Smooth muscle cell (in vitro differentiated cells): ENCODE results near the gene PSTPIP1. TPM values are rescaled to one million over a fixed set of nuclear protein-coding genes. Genes with fewer than 3 reads are reported as not detected.

Experiments used
- DNase-seq: peaks from one replicate; lab custom pipeline; 2025; ENCODE audit not compliant: unreplicated experiment; lab: John Stamatoyannopoulos, UW
- H2AFZ ChIP-seq: fragments of 200-600 bp; sonication (generic); 2 replicates; pipeline ENCODE4 v1.6.0; 2016; ENCODE audit warnings: antibody characterized with exemption, low read depth, mild to moderate bottlenecking
- H3F3A ChIP-seq: fragments of 200-600 bp; sonication (generic); 2 replicates; pipeline ENCODE4 v1.6.0; 2017; ENCODE audit warnings: antibody characterized with exemption, low read depth
- H3K27ac ChIP-seq: fragments of 200-600 bp; sonication (generic); 2 replicates; pipeline ENCODE4 v1.5.1; 2016; ENCODE audit warnings: low read depth, mild to moderate bottlenecking
- H3K27me3 ChIP-seq: fragments of 200-600 bp; sonication (generic); 2 replicates; pipeline ENCODE4 v1.6.1; 2016; ENCODE audit warnings: low read depth, mild to moderate bottlenecking
- H3K36me3 ChIP-seq: fragments of 200-600 bp; sonication (generic); 2 replicates; pipeline ENCODE4 v1.5.1; 2016; ENCODE audit warnings: low read depth
- H3K4me1 ChIP-seq: fragments of 200-600 bp; sonication (generic); 2 replicates; pipeline ENCODE4 v1.5.1; 2016; ENCODE audit warnings: low read depth
- H3K4me2 ChIP-seq: fragments of 200-600 bp; sonication (generic); 2 replicates; pipeline ENCODE4 v1.6.0; 2016; ENCODE audit warnings: mild to moderate bottlenecking
- H3K4me3 ChIP-seq: fragments of 200-600 bp; sonication (generic); 2 replicates; pipeline ENCODE4 v1.5.1; 2016; ENCODE audit warnings: mild to moderate bottlenecking
- H3K79me2 ChIP-seq: fragments of 200-600 bp; sonication (generic); 2 replicates; pipeline ENCODE4 v1.6.0; 2016; ENCODE audit warnings: low read depth, mild to moderate bottlenecking
- H3K9ac ChIP-seq: fragments of 200-600 bp; sonication (generic); 2 replicates; pipeline ENCODE4 v1.6.0; 2016; ENCODE audit warnings: low read depth
- H3K9me3 ChIP-seq: fragments of 200-600 bp; sonication (generic); replicated peaks from 2 replicates; pipeline ENCODE4 v1.5.1; 2016; ENCODE audit warnings: low read depth
- H4K20me1 ChIP-seq: fragments of 200-600 bp; sonication (generic); 2 replicates; pipeline ENCODE4 v1.6.0; 2016; ENCODE audit warnings: low read depth
- CTCF ChIP-seq: fragments of 200-600 bp; sonication (generic); IDR thresholded peaks from 2 replicates; pipeline ENCODE4 v1.5.1; 2017; ENCODE audit warnings: borderline replicate concordance, mild to moderate bottlenecking, antibody characterized with exemption; ENCODE audit not compliant: insufficient read depth, poor library complexity, severe bottlenecking
- WGBS: methylation state at CpG from one replicate; pipeline ENCODE4 v1.1.7; 2016; ENCODE audit warnings: low lambda C conversion rate; 5-methylcytosine and 5-hydroxymethylcytosine counted together
- polyA plus RNA-seq: library from polyadenylated mRNA; unstranded; fragments of >200 nt; fragmentation: Nextera tagmentation; extraction: Ambion mirVana; gene quantifications from 2 replicates; pipeline ENCODE4 v1.2.1, GENCODE V29; 2016
- total RNA-seq: library from RNA; depleted of rRNA; stranded (reverse); fragments of >200 nt; gene quantifications from 2 replicates; pipeline ENCODE4 v1.2.3, GENCODE V29; 2014

The PSTPIP1 gene
- total and polyA plus RNA-seq, 2 experiments from 2014 or later = 0.38 TPM; not detected in 1

GRCh38 chr15:77025083-77025901, 30.4 kb downstream of the PSTPIP1 start:
- no peak overlapping the region for H3K9ac ChIP-seq
- no peak for DNase-seq
- no peaks in the 10 kb centered on the region for H3K27me3 ChIP-seq
- no peaks in the 10 kb centered on the region for H3K36me3 ChIP-seq
- no peak for TF ChIP-seq CTCF
- WGBS = 90% methylated on average over 15 of the region's 15 CpGs
- H3K4me2 ChIP-seq = no peak overlapping the region
- H3K9me3 ChIP-seq = no peaks in the 10 kb centered on the region
- H3K4me3 ChIP-seq = no peak overlapping the region
- H3F3A ChIP-seq = no peaks in the 10 kb centered on the region
- H2AFZ ChIP-seq = no peak overlapping the region
- no peak overlapping the region for H3K27ac ChIP-seq
- H3K79me2 ChIP-seq = no peaks in the 10 kb centered on the region
- H3K4me1 ChIP-seq = no peaks in the 10 kb centered on the region
- H4K20me1 ChIP-seq = no peaks in the 10 kb centered on the region

- no peak for DNase-seq
- Histone ChIP-seq H2AFZ (no peak overlapping the region), H3K4me1 (no peaks in the 10 kb centered on the region), H3K9me3 (no peaks in the 10 kb centered on the region), H3K36me3 (no peaks in the 10 kb centered on the region), H3K4me3 (no peak overlapping the region), H3K27ac (no peak overlapping the region), H3K9ac (no peak overlapping the region), H3K79me2 (no peaks in the 10 kb centered on the region), H3K27me3 (no peaks in the 10 kb centered on the region), H3F3A (no peaks in the 10 kb centered on the region), H3K4me2 (no peak overlapping the region), H4K20me1 (no peaks in the 10 kb centered on the region)
- no peak for TF ChIP-seq CTCF
- WGBS = 89% methylated on average over 4 of the region's 4 CpGs
These were observed 31.1 kb downstream of the PSTPIP1 start for GRCh38 chr15:77025941-77026411.

- Histone ChIP-seq H4K20me1 (no peaks in the 10 kb centered on the region), H3K9ac (no peak overlapping the region), H3K4me1 (no peaks in the 10 kb centered on the region), H3K9me3 (no peaks in the 10 kb centered on the region), H3K36me3 (no peaks in the 10 kb centered on the region), H2AFZ (no peak overlapping the region), H3K79me2 (no peaks in the 10 kb centered on the region), H3K4me2 (no peak overlapping the region), H3K27me3 (no peaks in the 10 kb centered on the region), H3K27ac (no peak overlapping the region), H3K4me3 (no peak overlapping the region), H3F3A (no peaks in the 10 kb centered on the region)
- no peak for DNase-seq
- no peak for TF ChIP-seq CTCF
- 93% methylated on average over 12 of the region's 12 CpGs for WGBS
These were observed 31.7 kb downstream of the PSTPIP1 start for GRCh38 chr15:77026501-77027110.
